Middle frontal gyrus (tissue), 1 donor: ENCODE measurements around the gene SLC12A4.
"Not testable (repeated sequence)": the region's sequence is repeated elsewhere in the genome, so short reads cannot be mapped to it uniquely, and the experiment has no call there.

Experiments used
- DNase-seq: peaks from one replicate; pipeline ENCODE4 v3.0.0-alpha.2; 2015; ENCODE audit warnings: low spot score; ENCODE audit errors: extremely low spot score

Gene SLC12A4

DNA sequence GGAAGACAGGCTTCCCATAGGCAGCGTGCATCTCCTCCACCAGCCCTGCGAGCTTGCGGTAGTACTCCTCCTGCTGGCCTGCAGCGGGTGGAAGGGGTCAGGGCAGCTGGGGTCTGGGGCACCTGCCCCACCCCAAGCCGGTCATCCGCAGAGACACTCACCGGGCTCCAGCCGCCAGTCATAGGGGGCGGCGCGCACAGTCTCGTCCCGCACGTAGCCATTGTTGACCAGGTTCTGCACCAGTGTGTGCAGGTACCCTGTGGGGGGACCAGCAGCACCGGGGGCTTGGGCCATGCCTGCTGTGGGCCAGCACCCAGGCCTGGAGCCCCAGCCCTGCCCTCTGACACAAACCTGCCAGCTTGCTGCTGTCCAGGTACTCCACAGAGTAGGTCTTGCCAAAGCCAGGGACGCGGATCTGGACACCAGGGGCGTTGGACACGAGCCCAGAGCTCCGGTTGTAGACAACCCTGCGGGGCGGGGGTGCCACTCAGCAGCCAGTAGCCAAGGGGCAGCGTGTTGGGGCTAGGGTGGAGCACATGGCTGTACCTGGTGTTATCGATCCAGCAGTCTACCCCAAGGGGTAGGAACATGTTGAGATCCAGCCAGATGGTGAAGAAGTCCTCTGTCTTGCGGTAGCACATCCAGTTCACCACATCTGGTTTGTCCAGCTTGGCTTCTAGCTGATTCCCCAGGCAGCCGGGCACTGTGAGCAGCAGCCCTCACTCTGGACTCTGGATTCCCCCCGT is 25.8 kb downstream of the SLC12A4 start:
- no peak for DNase-seq

DNA sequence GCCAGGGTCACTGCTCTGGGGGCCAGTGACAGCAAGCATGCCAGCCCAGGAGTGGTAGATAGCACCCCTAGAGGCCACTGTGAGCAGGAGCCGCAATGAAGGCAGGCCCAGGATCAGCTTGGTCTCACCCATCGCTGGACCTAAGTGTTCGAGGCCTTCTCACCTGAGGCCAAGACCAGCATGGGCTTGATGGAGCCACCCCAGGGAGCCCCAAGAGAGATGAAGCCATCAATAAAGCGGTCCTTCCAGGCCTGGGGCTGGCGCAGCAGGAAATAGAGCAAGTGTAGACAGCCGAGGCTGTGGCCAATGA is 26.3 kb downstream of the SLC12A4 start:
- no peak for DNase-seq

DNA sequence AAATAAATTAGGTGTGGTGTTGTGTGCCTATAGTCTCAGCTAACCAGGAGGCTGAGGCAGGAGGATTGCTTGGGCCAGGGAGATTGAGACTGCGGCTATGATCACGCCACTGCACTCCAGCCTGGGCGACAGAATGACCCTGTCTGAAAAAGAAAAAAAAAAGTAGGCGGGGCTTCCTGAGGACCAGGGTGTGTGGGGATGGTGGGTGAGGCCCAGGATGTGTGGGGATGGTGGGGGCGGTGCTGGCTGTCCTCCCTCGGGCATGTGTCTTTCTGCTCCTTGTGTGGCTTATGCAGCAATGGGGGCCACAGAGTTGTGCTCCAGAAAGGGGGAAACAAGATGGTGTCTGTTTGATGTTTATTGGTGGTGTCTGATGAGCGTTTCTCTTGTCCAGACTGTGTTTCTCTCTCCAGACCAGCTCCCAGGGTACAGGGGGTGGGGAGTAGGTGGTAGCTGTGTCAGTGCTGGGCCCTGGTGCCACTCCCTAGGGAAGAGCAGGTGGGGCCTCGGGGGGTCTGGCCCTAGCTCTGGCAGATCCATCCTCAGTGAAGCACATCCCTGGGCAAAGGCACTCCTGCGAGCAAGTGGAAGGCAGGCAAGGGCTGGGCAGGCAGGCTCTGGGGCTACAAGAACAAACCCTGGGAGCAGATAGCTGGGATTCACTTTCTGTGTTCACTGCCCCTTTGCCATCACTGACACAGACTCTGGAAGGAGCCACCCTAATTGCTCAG is 26.8 kb downstream of the SLC12A4 start:
- no peak for DNase-seq

DNA sequence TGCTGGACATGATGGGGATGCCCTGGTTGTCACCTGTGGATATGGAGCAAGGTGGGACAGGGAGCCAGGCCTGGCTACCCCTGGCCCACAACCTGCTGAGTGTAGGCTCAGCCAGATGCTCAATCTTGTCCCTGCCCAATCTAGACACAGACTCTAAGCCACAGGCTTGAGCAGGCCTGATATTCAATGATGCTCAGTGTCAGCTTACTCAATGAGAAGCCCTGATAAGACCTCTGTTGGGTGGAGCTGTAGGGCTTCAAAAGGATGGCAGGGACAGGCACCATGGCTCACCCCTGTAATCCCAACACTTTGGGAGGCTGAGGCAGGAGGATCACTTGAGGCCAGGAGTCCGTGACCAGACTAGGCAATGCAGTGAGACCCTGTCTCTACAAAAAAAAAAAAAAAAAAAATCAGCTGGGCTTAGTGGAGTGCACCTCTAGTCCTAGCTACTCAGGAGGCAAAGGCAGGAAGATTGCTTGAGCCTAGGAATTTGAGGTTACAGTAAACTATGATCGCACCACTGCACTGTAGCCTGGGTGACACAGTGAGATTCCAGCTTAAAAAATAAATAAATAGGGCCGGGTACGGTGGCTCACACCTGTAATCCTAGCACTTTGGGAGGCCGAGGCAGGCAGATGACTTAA is 27.9 kb downstream of the SLC12A4 start:
- DNase-seq: no peak

DNA sequence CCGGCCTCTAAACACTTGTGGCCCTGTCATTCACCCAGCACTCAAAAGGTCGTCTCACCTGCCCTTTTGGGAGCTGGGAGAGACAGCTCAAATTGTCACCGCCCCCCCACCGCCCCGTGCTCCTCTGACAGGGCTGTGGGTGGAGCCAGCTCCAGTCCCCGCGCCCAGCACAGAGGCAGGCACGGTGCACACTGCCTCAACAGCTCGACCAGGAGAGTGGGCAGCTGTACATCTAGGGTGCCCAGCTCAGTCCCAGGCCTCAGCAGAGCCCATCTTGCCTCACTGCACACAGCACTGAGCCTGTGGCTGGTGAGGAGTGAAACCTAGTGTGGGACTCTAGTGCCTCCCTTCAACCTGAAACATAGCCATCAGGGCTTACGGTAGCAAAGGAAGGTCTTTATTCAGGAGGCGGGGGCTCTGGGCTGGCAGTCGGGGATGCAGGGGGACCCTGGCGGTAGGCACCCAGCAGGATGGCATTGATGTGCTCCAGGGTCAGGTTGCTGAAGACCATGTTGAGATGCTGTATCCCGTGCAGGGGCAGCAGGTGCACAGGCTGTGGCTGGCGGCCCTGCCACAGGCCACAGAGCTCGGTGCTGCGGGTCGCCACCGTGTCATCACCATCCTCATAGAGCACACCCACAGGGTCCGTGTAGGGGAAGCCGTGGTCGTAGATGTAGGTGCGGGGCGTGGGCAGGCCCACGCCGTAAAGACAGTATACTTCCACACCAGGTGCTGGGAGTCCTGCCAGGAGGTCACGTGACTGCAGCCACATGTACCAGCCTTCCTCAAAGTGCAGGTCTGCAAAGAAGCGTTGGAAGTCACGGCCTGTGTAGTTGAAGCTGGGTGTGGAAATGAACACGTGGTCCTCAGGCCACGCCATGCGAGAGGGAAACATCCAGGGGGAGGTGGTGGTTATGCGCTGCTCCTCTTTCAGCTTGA is 28.7 kb downstream of the SLC12A4 start:
- DNase-seq: no peak

DNA sequence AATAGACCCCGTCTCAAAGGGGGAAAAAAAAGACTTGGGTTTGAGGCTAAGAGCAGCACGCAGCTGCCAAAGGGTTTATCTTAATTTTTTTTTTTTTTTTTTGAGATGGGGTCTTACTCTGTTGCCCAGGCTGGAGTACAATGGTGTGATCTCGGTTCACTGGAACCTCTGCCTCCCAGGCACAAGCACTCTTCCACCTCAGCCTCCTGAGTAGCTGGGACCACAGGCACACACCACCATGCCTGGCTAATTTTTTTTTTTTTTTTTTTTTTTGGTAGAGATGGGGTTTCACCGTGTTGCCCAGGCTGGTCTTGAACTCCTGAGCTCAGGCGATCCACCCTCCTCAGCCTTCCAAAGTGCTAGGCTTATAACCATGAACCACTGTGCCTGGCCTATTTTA is 30.7 kb downstream of the SLC12A4 start:
- not testable (repeated sequence) for DNase-seq

DNA sequence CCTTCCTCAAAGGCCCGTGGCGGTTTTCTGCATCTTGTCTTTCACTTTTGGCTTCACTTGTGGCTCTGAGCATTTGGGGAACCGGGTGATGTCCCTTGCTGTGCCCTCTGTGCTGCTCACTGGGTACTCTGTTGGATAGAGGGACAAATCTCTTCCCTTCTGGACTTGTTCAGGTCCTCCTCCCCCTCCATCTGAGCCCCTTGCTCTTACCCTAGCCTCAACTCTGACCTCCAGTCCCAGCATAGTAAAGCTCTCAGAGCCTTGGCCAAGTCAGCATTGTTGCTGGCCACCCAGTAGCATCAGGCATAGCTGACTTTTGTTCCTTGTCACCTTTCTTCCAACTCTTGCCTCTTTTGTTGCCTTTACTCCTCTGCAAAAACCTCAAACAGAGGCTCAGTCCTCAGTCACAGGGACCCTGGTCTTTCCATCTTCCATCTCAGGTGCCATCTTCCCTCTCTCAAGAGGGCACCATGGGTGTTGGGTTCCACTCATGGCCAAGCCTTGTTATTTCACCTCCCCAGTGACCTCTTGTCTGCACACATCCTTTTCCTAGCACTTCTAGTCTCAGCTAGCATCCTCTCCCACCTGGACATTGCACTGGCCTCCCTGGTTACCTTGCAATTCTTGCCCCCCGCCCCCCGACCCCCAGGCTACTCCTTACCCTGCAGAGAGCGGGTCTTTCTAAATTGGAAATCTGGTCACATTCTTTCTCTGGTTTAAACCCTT is 31.4 kb downstream of the SLC12A4 start:
- DNase-seq: no peak

DNA sequence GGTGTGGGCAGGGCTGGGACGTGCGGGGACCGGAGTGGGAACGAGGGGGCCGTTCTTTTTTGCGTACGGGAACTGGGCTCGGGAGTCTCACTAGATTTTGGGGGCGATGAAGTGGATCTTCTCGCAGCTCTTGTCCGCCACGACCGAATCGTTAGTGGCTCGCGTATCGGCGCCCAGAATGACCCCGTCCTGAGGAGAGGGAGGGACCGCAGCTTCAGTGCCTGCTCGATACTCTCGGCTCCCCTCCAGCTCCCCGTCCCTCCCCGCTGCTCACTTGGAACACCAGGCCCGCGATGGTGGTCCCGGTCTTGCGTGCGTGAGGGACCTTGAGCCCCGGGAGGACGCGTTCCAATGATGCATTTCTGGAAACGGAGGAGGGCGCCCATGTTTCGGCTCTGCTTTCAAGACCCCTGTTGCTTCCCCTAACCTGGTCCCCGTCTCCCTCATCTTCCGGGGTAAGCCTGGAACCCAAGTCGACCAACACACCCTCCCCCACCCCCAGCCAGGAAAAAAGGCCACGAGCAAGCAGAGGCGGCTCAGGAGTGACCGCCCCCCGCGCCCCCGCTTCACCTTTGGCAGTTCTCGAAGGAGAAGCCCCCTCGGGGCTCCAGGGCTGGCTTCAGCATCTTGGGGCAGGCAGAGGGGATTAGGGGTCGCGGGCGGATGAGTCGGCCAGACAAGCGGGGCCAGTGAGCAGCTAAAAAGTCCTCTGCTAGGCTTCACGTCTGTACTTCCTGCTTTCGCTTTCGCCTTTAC is 32.1 kb downstream of the SLC12A4 start, which contains the start of gene PSMB10:
PSMB10 (minus strand) TSS at position 727 of the 756 bp plus-strand sequence; CDS start at position 626, 101 bp downstream.
- DNase-seq: no peak

DNA sequence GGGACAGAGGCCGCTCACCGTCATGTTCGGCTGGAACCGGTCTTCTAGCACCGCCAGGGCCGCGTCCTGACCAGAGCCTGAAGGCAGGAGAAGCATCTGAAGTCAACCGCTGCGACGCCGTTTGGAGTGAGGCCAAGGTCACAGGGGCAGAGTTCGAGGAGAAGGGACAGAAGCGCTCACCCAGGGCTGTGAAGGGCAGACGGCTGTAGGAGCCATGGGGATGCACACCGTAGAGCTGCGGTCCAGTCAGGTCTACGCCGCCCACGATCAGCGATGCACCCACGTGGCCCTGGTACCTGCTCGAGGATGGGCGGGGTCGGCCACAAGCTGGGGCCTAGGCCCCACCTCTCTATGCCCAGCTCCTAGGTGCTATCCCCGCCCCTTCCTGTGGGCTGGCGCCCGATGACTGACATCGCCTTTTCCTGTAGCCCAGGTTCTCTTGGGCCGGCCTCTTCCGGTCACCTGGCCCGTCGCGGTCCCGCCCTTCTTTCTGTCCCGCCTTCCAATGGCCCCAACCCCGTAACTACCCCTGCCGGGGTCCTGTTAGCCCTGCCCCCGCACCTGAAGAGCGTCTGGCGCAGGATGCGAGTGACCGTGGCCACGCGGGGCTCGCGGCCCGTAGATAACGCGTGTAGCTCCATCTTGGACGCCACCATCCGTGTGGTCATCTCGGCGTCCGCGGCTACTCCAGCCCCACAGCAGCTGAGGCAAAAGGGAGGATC is 32.9 kb downstream of the SLC12A4 start:
- peak; percentile 90 for DNase-seq

DNA sequence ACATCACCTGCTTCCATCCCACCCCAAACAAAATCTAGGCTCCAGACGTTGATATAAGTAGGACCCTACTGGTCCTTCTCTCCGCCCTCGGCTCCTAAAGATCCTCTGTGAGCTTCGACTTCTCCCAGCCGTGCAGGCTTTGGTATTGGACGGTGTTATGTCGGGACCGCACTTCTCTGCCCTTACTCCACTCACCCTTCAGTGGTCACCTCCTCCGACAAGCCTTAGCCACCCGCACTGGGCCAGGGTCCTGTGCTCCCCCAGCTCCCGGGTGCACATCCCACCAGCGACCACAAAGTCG is 33.4 kb downstream of the SLC12A4 start:
- no peak for DNase-seq

DNA sequence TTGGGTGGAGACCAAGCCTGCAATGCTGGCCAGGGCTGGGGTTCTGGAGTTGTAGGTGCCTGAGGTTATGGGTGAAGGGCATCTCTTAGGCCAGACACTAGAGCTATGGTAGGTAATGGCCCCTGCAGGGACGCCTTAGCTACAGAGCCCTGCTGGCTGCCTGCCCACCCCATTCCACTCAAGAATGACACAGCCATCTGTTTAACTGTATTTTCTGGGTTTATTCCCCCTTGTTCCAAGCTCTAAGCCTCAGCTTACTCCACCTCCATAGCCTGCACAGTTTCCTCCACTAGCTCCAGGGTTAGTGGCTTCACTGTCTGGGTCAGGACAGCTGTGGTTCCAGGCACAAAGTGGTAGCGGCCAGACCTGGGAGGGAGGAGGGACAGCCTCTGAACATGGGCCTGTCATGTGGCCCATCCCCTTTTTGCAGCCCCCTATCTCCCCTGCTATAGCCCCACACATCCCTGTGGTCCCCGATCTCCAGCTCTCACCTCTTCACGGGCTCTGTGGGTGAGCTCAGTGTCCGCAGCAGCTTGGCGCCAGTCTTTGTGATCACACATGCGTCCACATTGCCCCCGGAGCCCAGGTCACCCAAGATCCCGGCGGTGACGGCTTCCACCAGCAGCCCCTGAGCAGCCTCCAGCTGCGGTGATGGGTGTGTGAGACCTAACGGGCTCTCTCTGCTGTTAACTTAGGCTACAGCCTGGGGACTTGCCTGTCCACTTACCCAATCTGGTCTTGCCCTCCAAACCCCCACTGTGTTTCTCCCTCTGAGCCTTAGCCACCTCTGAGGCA is 33.9 kb downstream of the SLC12A4 start:
- DNase-seq: no peak

DNA sequence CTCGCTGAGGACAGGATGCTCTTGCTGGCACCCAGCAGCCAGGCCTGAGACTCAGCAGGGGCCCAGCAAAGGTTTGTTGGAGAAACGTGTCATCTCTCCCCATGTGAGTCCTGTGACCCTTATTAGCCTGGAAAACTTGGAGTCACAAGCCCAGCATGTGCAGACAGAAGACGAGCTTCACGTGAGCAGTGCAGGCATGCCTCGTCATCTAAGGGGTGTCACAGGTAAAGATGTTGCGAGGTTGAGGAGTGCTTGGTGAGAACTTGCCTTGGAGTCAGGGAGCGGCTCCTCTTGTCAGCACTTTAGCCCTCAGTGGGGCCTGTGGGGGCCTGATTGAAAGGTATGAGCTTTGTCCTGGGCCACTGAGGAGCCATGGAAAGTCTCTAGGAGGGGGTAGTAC is 34.6 kb downstream of the SLC12A4 start:
- no peak for DNase-seq

DNA sequence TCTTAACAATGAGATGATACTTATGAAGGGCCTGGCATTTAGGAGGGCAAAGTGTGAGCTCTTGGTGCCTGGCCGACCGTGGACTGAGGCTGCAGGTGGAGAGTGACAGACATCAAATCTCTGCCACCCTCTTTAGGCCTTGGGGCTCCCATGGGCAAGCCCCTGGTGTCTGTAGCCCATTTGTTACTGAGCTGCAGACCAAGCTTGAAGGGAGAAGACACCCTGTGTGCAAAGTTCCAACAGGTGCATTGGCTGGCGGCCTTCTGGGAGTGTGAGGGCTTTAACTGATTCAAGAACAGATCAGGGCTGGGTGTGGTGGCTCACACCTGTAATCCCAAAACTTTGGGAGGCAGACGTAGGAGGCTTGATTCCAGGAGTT is 36.0 kb downstream of the SLC12A4 start:
- no peak for DNase-seq

DNA sequence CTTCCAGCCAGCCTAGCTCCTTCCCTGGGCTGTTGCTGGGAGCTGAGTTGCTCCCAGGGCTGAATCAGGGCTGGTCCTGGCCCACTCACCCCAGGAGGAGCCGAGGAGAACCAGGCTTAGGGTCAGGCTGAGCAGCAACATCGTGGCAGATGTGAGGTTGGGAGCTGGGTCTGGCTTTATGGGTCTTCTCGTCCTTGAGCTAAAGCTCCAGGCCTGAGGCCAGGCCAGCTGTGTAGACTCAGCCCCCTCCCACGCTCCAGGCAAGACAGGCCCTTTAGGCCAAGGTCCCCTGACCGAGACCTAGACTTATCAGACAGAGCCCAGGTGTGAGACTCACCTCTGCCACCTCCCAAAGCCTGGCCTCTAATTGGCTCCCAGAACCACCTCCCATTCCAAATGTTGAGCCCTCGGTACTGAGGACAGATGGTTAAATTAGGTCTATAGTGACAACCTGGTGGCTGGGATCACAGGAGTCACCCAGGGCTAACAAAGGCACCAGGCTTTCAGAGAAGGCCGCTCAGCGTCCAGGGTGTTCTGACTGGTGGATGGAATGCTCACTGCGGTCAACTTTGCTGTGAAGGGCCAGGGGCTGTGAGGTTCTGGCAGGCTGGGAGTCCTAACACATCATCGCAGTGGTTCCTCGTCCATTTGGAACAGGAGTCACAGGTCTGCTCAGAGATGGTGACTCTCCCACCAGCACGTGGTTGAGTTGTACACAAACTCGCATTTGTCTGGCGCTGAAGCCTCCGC is 36.5 kb downstream of the SLC12A4 start, which contains the start of gene CTRL:
CTRL (minus strand) TSS at position 151 of the 750 bp plus-strand sequence; CDS start at position 141, 10 bp downstream.
- no peak for DNase-seq

DNA sequence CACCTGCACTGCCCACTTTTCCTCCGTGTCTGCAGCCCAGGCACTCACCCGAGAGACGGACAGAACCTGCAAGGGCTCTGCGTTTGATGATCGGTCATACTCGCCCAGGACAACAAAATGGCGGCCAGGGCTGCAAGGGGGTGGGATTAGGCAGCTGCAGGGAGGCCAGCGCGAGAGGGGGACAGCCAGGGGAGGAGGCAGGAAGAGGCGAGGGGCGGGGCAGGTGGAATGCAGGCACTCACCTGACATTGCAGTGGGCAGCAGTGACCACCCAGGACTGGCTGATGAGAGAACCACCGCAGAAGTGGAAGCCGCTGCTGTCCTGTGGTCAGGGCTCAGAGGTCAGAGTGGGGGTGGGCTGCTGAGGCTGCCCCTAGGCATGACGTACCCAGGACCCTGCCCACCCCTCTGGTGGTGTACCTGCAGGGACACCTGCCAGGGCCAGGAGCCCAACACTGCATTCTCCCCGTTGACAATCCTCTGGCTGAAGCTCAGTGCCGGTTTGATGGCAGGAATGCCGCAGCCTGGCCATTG is 37.7 kb downstream of the SLC12A4 start:
- DNase-seq: no peak

DNA sequence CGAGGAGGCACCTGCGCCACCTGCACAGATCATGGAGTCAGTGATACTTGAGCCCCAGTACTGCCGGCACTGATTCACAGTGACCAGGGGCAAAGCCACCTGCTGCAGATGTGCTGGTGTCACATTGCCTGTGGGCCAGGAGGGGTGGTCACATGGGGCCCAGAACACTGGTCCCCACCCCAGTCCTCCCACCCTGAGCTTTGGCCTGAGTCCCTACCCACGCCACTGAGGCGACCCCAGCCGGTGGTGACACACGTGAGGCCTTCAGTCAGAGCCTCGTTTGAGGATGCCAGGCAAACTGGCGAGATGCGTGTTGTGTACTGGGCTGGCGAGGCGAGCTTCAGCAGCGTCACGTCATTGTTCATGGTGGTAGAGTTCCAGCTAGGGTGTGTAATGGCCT is 38.2 kb downstream of the SLC12A4 start:
- DNase-seq: no peak

DNA sequence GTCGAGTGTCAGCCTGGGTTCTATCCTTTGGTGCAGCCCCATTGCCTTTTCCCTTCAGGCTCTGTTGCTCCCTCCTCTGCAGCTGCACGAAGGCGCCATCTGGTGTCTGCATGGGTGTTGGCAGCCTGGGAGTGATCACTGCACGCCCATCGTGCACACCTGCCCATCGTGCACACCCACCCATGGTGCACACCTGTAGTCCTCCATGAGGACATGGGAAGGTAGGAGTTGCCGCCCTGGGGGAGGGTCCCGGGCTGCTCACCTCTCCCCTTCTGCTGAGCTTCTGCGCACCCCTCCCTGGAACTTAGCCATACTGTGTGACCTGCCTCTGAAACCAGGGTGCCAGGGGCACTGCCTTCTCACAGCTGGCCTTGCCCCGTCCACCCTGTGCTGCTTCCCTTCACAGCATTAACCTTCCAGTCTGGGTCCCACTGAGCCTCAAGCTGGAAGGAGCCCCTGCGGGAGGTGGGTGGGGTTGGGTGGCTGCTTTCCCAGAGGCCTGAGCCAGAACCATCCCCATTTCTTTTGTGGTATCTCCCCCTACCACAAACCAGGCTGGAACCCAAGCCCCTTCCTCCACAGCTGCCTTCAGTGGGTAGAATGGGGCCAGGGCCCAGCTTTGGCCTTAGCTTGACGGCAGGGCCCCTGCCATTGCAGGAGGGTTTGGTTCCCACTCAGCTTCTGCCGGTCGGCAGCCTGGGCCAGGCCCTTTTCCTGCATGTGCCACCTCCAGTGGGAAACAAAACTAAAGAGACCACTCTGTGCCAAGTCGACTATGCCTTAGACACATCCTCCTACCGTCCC is 39.7 kb downstream of the SLC12A4 start:
- DNase-seq: peak; percentile 75
